GM23248 (cell line): Measurements from ENCODE around the gene PPM1H. TPM values are rescaled to one million over a fixed set of nuclear protein-coding genes. Genes with fewer than 3 reads are reported as not detected.
A peak's percentile ranks its signal among the peaks of the same experiment; 100 is the strongest.

Experiments
- DNase-seq: peaks from one replicate; pipeline ENCODE4 v3.0.0-alpha.2; 2015
- H2AFZ ChIP-seq: fragments of 200-600 bp; sonication (generic); 2 replicates; pipeline ENCODE4 v1.6.1; 2016; ENCODE audit warnings: antibody characterized with exemption
- H3F3A ChIP-seq: fragments of 200-600 bp; sonication (generic); 2 replicates; pipeline ENCODE4 v1.6.1; 2016; ENCODE audit warnings: mild to moderate bottlenecking, antibody characterized with exemption, mixed run types; ENCODE audit not compliant: insufficient read depth
- H3K27ac ChIP-seq: fragments of 200-600 bp; sonication (generic); 2 replicates; pipeline ENCODE4 v1.5.1; 2016; ENCODE audit warnings: mild to moderate bottlenecking
- H3K27me3 ChIP-seq: fragments of 200-600 bp; sonication (generic); replicated peaks from 2 replicates; pipeline ENCODE4 v1.6.1; 2016; ENCODE audit warnings: mild to moderate bottlenecking; ENCODE audit not compliant: insufficient read depth
- H3K36me3 ChIP-seq: fragments of 200-600 bp; sonication (generic); 2 replicates; pipeline ENCODE4 v1.6.1; 2016; ENCODE audit warnings: low read depth, mild to moderate bottlenecking
- H3K4me1 ChIP-seq: fragments of 200-600 bp; sonication (generic); 2 replicates; pipeline ENCODE4 v1.6.1; 2016; ENCODE audit warnings: mild to moderate bottlenecking; ENCODE audit not compliant: insufficient read depth
- H3K4me2 ChIP-seq: fragments of 200-600 bp; sonication (generic); one replicate; pipeline ENCODE4 v1.6.1; 2016; ENCODE audit warnings: mild to moderate bottlenecking; ENCODE audit not compliant: unreplicated experiment
- H3K4me3 ChIP-seq: fragments of 200-600 bp; sonication (generic); 2 replicates; pipeline ENCODE4 v1.5.1; 2016; ENCODE audit warnings: mild to moderate bottlenecking
- H3K79me2 ChIP-seq: fragments of 200-600 bp; sonication (generic); 2 replicates; pipeline ENCODE4 v1.6.1; 2016; ENCODE audit warnings: mild to moderate bottlenecking; ENCODE audit not compliant: insufficient read depth
- H3K9ac ChIP-seq: fragments of 200-600 bp; sonication (generic); 2 replicates; pipeline ENCODE4 v1.6.1; 2016; ENCODE audit warnings: mild to moderate bottlenecking
- H3K9me2 ChIP-seq: fragments of 200-600 bp; sonication (generic); 2 replicates; pipeline ENCODE4 v1.6.1; 2016; ENCODE audit warnings: mixed run types, mild to moderate bottlenecking, moderate library complexity; ENCODE audit not compliant: insufficient read depth
- H3K9me3 ChIP-seq: fragments of 200-600 bp; sonication (generic); one replicate; pipeline ENCODE4 v1.6.1; 2017; ENCODE audit warnings: low read depth
- H4K20me1 ChIP-seq: fragments of 200-600 bp; sonication (generic); 2 replicates; pipeline ENCODE4 v1.6.0; 2016; ENCODE audit not compliant: insufficient read depth
- EZH2 ChIP-seq: fragments of 200-600 bp; sonication (generic); IDR thresholded peaks from 2 replicates; pipeline ENCODE4 v1.6.1; 2018; ENCODE audit warnings: antibody characterized with exemption, mild to moderate bottlenecking; ENCODE audit not compliant: insufficient read depth, poor library complexity, severe bottlenecking
- EZH2phosphoT487 ChIP-seq: fragments of 200-600 bp; sonication (generic); IDR thresholded peaks from 2 replicates; pipeline ENCODE4 v1.6.1; 2018; ENCODE audit warnings: antibody characterized with exemption, moderate library complexity, mild to moderate bottlenecking, low read depth; ENCODE audit not compliant: insufficient read depth
- WGBS, 2 experiments: methylation state at CpG; one replicate each; pipeline ENCODE4 v1.1.6; 2015 to 2017; ENCODE audit warnings: low lambda C conversion rate in 2 of 2, low coverage in 1 of 2; ENCODE audit errors: missing lambda C conversion rate in 2 of 2; 5-methylcytosine and 5-hydroxymethylcytosine counted together
- in situ Hi-C: fragments of 300-500 bp; cut with MboI; formaldehyde crosslinking; loops from 2 replicates; pipeline ENCODE4 v1.15.0; 2020
- polyA plus RNA-seq: library from polyadenylated mRNA; unstranded; fragments of >200 nt; fragmentation: Nextera tagmentation; extraction: Ambion mirVana; gene quantifications from 2 replicates; pipeline ENCODE4 v1.2.1, GENCODE V29; 2016
- total RNA-seq: library from RNA; depleted of rRNA; stranded (reverse); fragments of >200 nt; shearing (Covaris generic); gene quantifications from 2 replicates; pipeline ENCODE4 v1.2.3, GENCODE V29; 2014

The PPM1H gene
- total and polyA plus RNA-seq, 2 experiments from 2014 or later, result 0.13 to 1.2 TPM

GRCh38 chr12:62866451-62867082 is 68.4 kb downstream of the PPM1H start:
- no peak overlapping the region for H3K9ac ChIP-seq
- no peaks in the 10 kb centered on the region for H3K27me3 ChIP-seq
- H3K4me1 ChIP-seq, result peaks cover 38% of the 10 kb centered on the region
- H3K27ac ChIP-seq, result no peak overlapping the region
- in situ Hi-C loops, result no loop called here
- no peak overlapping the region for H3K4me3 ChIP-seq
- H3K9me2 ChIP-seq, result no peaks in the 10 kb centered on the region
- H3F3A ChIP-seq, result peaks cover 29% of the 10 kb centered on the region
- no peaks in the 10 kb centered on the region for H3K79me2 ChIP-seq
- H2AFZ ChIP-seq, result 0 out of 2 replicates have a peak overlapping the region, but pooled peaks have one; percentile 13
- H3K36me3 ChIP-seq, result no peaks in the 10 kb centered on the region
- H3K9me3 ChIP-seq, result no peaks in the 10 kb centered on the region
- H4K20me1 ChIP-seq, result no peaks in the 10 kb centered on the region
- peak; percentile 53 for DNase-seq
- no peak for TF ChIP-seq EZH2phosphoT487
- H3K4me2 ChIP-seq, result no peak overlapping the region
- 81 to 84% methylated on average over 4 of the region's 4 CpGs for WGBS, 2 experiments

- Histone ChIP-seq H2AFZ (no peak overlapping the region), H3K4me2 (no peak overlapping the region)
- in situ Hi-C loops, result no loop called here
Observed at GRCh38 chr12:62865937-62866336, 69.0 kb downstream of the PPM1H start.

GRCh38 chr12:62865065-62865464 is 69.9 kb downstream of the PPM1H start:
- H3K9me3 ChIP-seq, result no peaks in the 10 kb centered on the region
- TF ChIP-seq EZH2, result no peak
- TF ChIP-seq EZH2phosphoT487, result no peak
- H3K27ac ChIP-seq, result no peak overlapping the region
- 41 to 61% methylated on average over 1 to 2 of the region's 2 CpGs for WGBS, 2 experiments
- no peaks in the 10 kb centered on the region for H4K20me1 ChIP-seq
- no peak overlapping the region for H3K4me3 ChIP-seq
- H3K9ac ChIP-seq, result no peak overlapping the region
- in situ Hi-C loops, result no loop called here
- H3K27me3 ChIP-seq, result no peaks in the 10 kb centered on the region
- H3K79me2 ChIP-seq, result no peaks in the 10 kb centered on the region
- no peaks in the 10 kb centered on the region for H3K9me2 ChIP-seq
- no peak for DNase-seq
- no peak overlapping the region for H3K4me2 ChIP-seq
- peaks cover 40% of the 10 kb centered on the region for H3F3A ChIP-seq
- H2AFZ ChIP-seq, result no peak overlapping the region
- H3K4me1 ChIP-seq, result peaks cover 49% of the 10 kb centered on the region
- H3K36me3 ChIP-seq, result no peaks in the 10 kb centered on the region

More at GRCh38 chr12:62865937-62866336, 69.0 kb downstream of the PPM1H start:
- H3K4me3 ChIP-seq, result no peak overlapping the region
- H3K36me3 ChIP-seq, result no peaks in the 10 kb centered on the region
- no peaks in the 10 kb centered on the region for H3K79me2 ChIP-seq
- H3K27me3 ChIP-seq, result no peaks in the 10 kb centered on the region
- TF ChIP-seq EZH2 (no peak), EZH2phosphoT487 (no peak)
- peak; percentile 15 for DNase-seq
- H3K9me2 ChIP-seq, result no peaks in the 10 kb centered on the region
- H3K4me1 ChIP-seq, result peaks cover 45% of the 10 kb centered on the region
- peaks cover 35% of the 10 kb centered on the region for H3F3A ChIP-seq
- H3K9ac ChIP-seq, result no peak overlapping the region
- H4K20me1 ChIP-seq, result no peaks in the 10 kb centered on the region
- no peaks in the 10 kb centered on the region for H3K9me3 ChIP-seq
- H3K27ac ChIP-seq, result no peak overlapping the region
- WGBS, 2 experiments, result 29 to 33% methylated on average over 4 of the region's 4 CpGs

- Histone ChIP-seq H4K20me1 (no peaks in the 10 kb centered on the region), H3K9me2 (no peaks in the 10 kb centered on the region), H3K4me3 (peak overlapping the region; percentile 8; the same call in 1 of the 2 replicates), H3K4me2 (peak overlapping the region; percentile 29), H2AFZ (0 out of 2 replicates have a peak overlapping the region, but pooled peaks have one; percentile 50), H3K36me3 (no peaks in the 10 kb centered on the region), H3K9me3 (no peaks in the 10 kb centered on the region), H3K27me3 (no peaks in the 10 kb centered on the region), H3K79me2 (no peaks in the 10 kb centered on the region), H3K4me1 (peaks cover 49% of the 10 kb centered on the region), H3F3A (peaks cover 40% of the 10 kb centered on the region), H3K9ac (no peak overlapping the region), H3K27ac (no peak overlapping the region)
- WGBS, 2 experiments, result 99 to 100% methylated on average over 2 of the region's 2 CpGs
- DNase-seq, result peak; percentile 71
- TF ChIP-seq EZH2 (no peak), EZH2phosphoT487 (no peak)
- in situ Hi-C loops, result no loop called here
Observed at GRCh38 chr12:62862259-62862881, 72.6 kb downstream of the PPM1H start.
